ENCODE results near the gene DNAH3.
"Not testable (repeated sequence)": the region's sequence is repeated elsewhere in the genome, so short reads cannot be mapped to it uniquely, and the experiment has no call there.

The DNAH3 gene

GRCh38 chr16:20995711-20996110 is 154.9 kb downstream of the DNAH3 start:
- DNase-seq (ENCODE audit: extremely low read depth, low read depth): no peak
- H3K4me3 ChIP-seq (replicated peaks; ENCODE audit: low read depth, low read length): no peak overlapping the region
- TF ChIP-seq CTCF (IDR thresholded peaks at IDR 0.05; ENCODE audit: low read depth, low read length, missing control alignments): no peak

GRCh38 chr16:20989496-20990070 is 161.1 kb downstream of the DNAH3 start:
- DNase-seq (ENCODE audit: extremely low read depth, low read depth); H3K4me3 ChIP-seq (replicated peaks; ENCODE audit: low read depth, low read length): not testable (repeated sequence)

- no peak overlapping the region for H3K4me3 ChIP-seq (replicated peaks; ENCODE audit: low read depth, low read length)
- TF ChIP-seq CTCF (IDR thresholded peaks at IDR 0.05; ENCODE audit: low read depth, low read length, missing control alignments): no peak
- DNase-seq (ENCODE audit: extremely low read depth, low read depth): no peak
These were observed 163.6 kb downstream of the DNAH3 start for GRCh38 chr16:20987049-20987448.

GRCh38 chr16:20984019-20984418 is 166.6 kb downstream of the DNAH3 start:
- DNase-seq (ENCODE audit: extremely low read depth, low read depth): no peak
- no peak for TF ChIP-seq CTCF (IDR thresholded peaks at IDR 0.05; ENCODE audit: low read depth, low read length, missing control alignments)
- H3K4me3 ChIP-seq (replicated peaks; ENCODE audit: low read depth, low read length): no peak overlapping the region

GRCh38 chr16:20976576-20976975 is 174.1 kb downstream of the DNAH3 start:
- TF ChIP-seq CTCF (IDR thresholded peaks at IDR 0.05; ENCODE audit: low read depth, low read length, missing control alignments): no peak
- DNase-seq (ENCODE audit: extremely low read depth, low read depth): no peak
- H3K4me3 ChIP-seq (replicated peaks; ENCODE audit: low read depth, low read length): no peak overlapping the region

- not testable (repeated sequence) for H3K4me3 ChIP-seq (replicated peaks; ENCODE audit: low read depth, low read length); DNase-seq (ENCODE audit: extremely low read depth, low read depth)
These were observed 177.4 kb downstream of the DNAH3 start for GRCh38 chr16:20973201-20973600.

- no peak for TF ChIP-seq CTCF (IDR thresholded peaks at IDR 0.05; ENCODE audit: low read depth, low read length, missing control alignments)
- no peak for DNase-seq (ENCODE audit: extremely low read depth, low read depth)
- no peak overlapping the region for H3K4me3 ChIP-seq (replicated peaks; ENCODE audit: low read depth, low read length)
These were observed 179.2 kb downstream of the DNAH3 start for GRCh38 chr16:20971401-20971800.

GRCh38 chr16:20969386-20969785 is 181.3 kb downstream of the DNAH3 start:
- TF ChIP-seq CTCF (IDR thresholded peaks at IDR 0.05; ENCODE audit: low read depth, low read length, missing control alignments): no peak
- DNase-seq (ENCODE audit: extremely low read depth, low read depth): no peak
- no peak overlapping the region for H3K4me3 ChIP-seq (replicated peaks; ENCODE audit: low read depth, low read length)

Data from HFF-Myc (cell line).